ENCODE data around the gene NDC80. TPM values are rescaled to one million over a fixed set of nuclear protein-coding genes. Genes with fewer than 3 reads are reported as not detected.

NDC80 gene
- total and polyA plus RNA-seq, 9 of the 15 experiments (the other 6 are each of a cell fraction or from before 2014, with no cell fraction given) = 65.2 to 97.9 (median 83.3) TPM

DNA sequence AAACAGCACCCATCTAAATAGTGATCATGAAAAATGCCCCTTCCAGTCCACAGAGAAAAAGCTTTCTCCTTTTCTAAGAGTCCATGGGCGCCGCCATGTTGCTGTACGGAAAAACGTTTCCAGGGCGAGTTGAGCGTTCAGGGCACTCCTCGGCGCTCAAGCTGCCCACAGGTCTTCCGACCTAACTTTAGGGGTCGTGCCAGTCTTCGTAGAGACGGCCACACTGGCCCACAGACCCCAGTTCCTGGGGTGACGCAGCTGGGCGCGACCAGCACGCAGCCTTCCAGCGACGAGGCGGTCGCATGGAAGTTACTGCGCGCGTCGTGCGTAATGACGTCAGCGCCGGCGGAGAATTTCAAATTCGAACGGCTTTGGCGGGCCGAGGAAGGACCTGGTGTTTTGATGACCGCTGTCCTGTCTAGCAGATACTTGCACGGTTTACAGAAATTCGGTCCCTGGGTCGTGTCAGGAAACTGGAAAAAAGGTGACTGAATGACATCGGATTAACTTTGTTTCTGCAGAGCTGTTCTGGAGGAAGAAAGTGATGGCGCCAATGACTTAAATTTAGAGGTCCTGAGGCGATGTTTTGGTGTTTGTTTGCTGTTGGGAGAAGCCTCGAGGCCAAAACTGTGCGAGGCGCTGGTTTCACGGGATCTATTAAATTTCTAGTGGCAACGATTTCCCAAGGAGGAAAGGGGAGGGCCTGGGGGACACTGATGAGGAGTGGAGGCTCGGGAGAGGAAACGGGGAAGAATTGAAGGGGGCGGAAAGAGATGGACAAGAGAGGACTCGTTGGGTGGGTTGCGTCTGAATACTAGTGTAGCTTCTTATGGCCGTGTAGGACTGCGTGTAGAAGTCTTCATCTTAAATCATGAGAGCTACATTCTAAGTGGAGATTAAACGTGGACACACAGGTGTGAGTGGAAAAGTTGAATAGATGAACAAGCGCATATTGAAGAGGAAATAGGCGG lies at the start of gene NDC80, which contains the start of gene METTL4 (continued):
- TF ChIP-seq, protein P1, sequence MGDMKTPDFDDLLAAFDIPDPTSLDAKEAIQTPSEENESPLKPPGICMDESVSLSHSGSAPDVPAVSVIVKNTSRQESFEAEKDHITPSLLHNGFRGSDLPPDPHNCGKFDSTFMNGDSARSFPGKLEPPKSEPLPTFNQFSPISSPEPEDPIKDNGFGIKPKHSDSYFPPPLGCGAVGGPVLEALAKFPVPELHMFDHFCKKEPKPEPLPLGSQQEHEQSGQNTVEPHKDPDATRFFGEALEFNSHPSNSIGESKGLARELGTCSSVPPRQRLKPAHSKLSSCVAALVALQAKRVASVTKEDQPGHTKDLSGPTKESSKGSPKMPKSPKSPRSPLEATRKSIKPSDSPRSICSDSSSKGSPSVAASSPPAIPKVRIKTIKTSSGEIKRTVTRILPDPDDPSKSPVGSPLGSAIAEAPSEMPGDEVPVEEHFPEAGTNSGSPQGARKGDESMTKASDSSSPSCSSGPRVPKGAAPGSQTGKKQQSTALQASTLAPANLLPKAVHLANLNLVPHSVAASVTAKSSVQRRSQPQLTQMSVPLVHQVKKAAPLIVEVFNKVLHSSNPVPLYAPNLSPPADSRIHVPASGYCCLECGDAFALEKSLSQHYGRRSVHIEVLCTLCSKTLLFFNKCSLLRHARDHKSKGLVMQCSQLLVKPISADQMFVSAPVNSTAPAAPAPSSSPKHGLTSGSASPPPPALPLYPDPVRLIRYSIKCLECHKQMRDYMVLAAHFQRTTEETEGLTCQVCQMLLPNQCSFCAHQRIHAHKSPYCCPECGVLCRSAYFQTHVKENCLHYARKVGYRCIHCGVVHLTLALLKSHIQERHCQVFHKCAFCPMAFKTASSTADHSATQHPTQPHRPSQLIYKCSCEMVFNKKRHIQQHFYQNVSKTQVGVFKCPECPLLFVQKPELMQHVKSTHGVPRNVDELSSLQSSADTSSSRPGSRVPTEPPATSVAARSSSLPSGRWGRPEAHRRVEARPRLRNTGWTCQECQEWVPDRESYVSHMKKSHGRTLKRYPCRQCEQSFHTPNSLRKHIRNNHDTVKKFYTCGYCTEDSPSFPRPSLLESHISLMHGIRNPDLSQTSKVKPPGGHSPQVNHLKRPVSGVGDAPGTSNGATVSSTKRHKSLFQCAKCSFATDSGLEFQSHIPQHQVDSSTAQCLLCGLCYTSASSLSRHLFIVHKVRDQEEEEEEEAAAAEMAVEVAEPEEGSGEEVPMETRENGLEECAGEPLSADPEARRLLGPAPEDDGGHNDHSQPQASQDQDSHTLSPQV (IDR thresholded peaks at IDR 0.05) = no peak
- TF ChIP-seq ZNF431 (CRISPR knock-in tag; IDR thresholded peaks at IDR 0.05) (no peak; the same call in 1 of the 2 replicates), ZNF699 (CRISPR knock-in tag; IDR thresholded peaks at IDR 0.05; ENCODE audit: insufficient replicate concordance) (no peak), ZNF778 (CRISPR knock-in tag; IDR thresholded peaks at IDR 0.05) (no peak), CBX3 (IDR thresholded peaks at IDR 0.05; ENCODE audit: borderline replicate concordance in 1 of 2, low read length in 2 of 2) (peak in 1 of 2 experiments; percentile 86; a peak in 2 of 3 replicates), ZNF766 (CRISPR knock-in tag; conservative IDR thresholded peaks at IDR 0.05) (peak; percentile 76), ZSCAN32 (CRISPR knock-in tag; IDR thresholded peaks at IDR 0.05) (no peak), NUFIP1 (IDR thresholded peaks at IDR 0.05; ENCODE audit: partially characterized antibody) (no peak), ZNF551 (CRISPR knock-in tag; IDR thresholded peaks at IDR 0.05) (no peak), ZNF140 (CRISPR knock-in tag; IDR thresholded peaks at IDR 0.05) (no peak), RBM14 (IDR thresholded peaks at IDR 0.05; ENCODE audit: borderline replicate concordance, insufficient read depth, low read depth, low read length) (no peak), MBD2 (IDR thresholded peaks at IDR 0.05; ENCODE audit: borderline replicate concordance, low read depth) (peak; percentile 82), ZNF146 (CRISPR knock-in tag; IDR thresholded peaks at IDR 0.05; ENCODE audit: unreplicated experiment) (no peak), PHF20 (IDR thresholded peaks at IDR 0.05; ENCODE audit: partially characterized antibody) (peak; percentile 75), GATAD2B (IDR thresholded peaks at IDR 0.05; ENCODE audit: borderline replicate concordance) (peak; percentile 97), ESRRA (IDR thresholded peaks at IDR 0.05; ENCODE audit: borderline replicate concordance, low read depth) (no peak; the same call in 1 of the 2 replicates), LARP7 (IDR thresholded peaks at IDR 0.05) (peak; percentile 25; the same call in 1 of the 2 replicates), CBX1 (IDR thresholded peaks at IDR 0.05; ENCODE audit: low read depth) (peak; percentile 85), MTA2 (IDR thresholded peaks at IDR 0.05; ENCODE audit: low read depth) (no peak), MAZ (CRISPR knock-in tag; conservative IDR thresholded peaks at IDR 0.05 in 1 of 2, IDR thresholded peaks at IDR 0.05 in 1 of 2) (peak; percentile 49 to 67; a peak in 2 of 4 replicates), KAT8 (IDR thresholded peaks at IDR 0.05; ENCODE audit: low read depth) (no peak)
- TF ChIP-seq, protein P2, sequence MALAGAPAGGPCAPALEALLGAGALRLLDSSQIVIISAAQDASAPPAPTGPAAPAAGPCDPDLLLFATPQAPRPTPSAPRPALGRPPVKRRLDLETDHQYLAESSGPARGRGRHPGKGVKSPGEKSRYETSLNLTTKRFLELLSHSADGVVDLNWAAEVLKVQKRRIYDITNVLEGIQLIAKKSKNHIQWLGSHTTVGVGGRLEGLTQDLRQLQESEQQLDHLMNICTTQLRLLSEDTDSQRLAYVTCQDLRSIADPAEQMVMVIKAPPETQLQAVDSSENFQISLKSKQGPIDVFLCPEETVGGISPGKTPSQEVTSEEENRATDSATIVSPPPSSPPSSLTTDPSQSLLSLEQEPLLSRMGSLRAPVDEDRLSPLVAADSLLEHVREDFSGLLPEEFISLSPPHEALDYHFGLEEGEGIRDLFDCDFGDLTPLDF (CRISPR knock-in tag; IDR thresholded peaks at IDR 0.05) = peak; percentile 99

Measured in K562 (cell line).